SK-N-SH (cell line): Measurements from ENCODE around the gene NSUN7. TPM values are rescaled to one million over a fixed set of nuclear protein-coding genes. Genes with fewer than 3 reads are reported as not detected.

Experiments used
- CTCF ChIA-PET: fragments of 300-600, 350-600 bp; formaldehyde crosslinking; extraction: SDS; loops from one replicate; lab custom pipeline; 2021; lab: Yijun Ruan, JAX
- POLR2A ChIA-PET: fragments of 350-600 bp; sonication (Branson Sonifier 250); formaldehyde crosslinking; extraction: SDS; loops from one replicate; lab custom pipeline; 2020; ENCODE audit warnings: antibody characterized with exemption, inconsistent platforms; lab: Yijun Ruan, JAX
- DNase-seq: peaks from one replicate; pipeline ENCODE4 v3.0.0; 2012
- H2AFZ ChIP-seq: fragments of 200-600 bp; sonication (generic); 2 replicates; pipeline ENCODE4 v1.8.1; 2016; ENCODE audit warnings: antibody characterized with exemption, mild to moderate bottlenecking, low read depth
- H3F3A ChIP-seq: fragments of 200-600 bp; sonication (generic); replicated peaks from 2 replicates; pipeline ENCODE3; 2016; ENCODE audit warnings: antibody characterized with exemption, mild to moderate bottlenecking; ENCODE audit not compliant: insufficient read depth
- H3K27ac ChIP-seq, 2 experiments: fragments of 200-500 bp in 1 of 2; fragments of 200-600 bp in 1 of 2; sonication (Bioruptor generic) in 1 of 2; sonication (generic), shearing (Covaris generic) in 1 of 2; 2 replicates each; pipeline versions ENCODE4 v1.5.1 to v1.6.1; 2014 to 2016; ENCODE audit warnings: low read depth in 2 of 2, inconsistent platforms in 1 of 2, low read length in 1 of 2, mild to moderate bottlenecking in 1 of 2, mixed read lengths in 1 of 2
- H3K27me3 ChIP-seq: fragments of 200-600 bp; sonication (generic), shearing (Covaris generic); 2 replicates; pipeline ENCODE4 v1.6.1; 2016; ENCODE audit warnings: mixed run types; ENCODE audit not compliant: insufficient read depth
- H3K36me3 ChIP-seq, 2 experiments: fragments of 200-500 bp in 1 of 2; fragments of 200-600 bp in 1 of 2; sonication (Bioruptor generic) in 1 of 2; sonication (generic) in 1 of 2; replicated peaks in 1 of 2; 2 replicates each; pipeline versions ENCODE3 to v1.5.1; 2014 to 2016; ENCODE audit warnings: low read length in 1 of 2, mild to moderate bottlenecking in 1 of 2; ENCODE audit not compliant: insufficient read depth in 2 of 2, control insufficient read depth in 1 of 2
- H3K4me1 ChIP-seq, 2 experiments: fragments of 200-500 bp in 1 of 2; fragments of 200-600 bp in 1 of 2; sonication (Bioruptor generic) in 1 of 2; sonication (generic), shearing (Covaris generic) in 1 of 2; 2 replicates each; pipeline versions ENCODE4 v1.5.1 to v1.6.1; 2014 to 2016; ENCODE audit warnings: low read depth in 1 of 2, low read length in 1 of 2, mixed run types in 1 of 2; ENCODE audit not compliant: insufficient read depth in 2 of 2, control insufficient read depth in 1 of 2
- H3K4me2 ChIP-seq: fragments of 200-600 bp; sonication (generic), shearing (Covaris generic); 2 replicates; pipeline ENCODE4 v1.6.1; 2017; ENCODE audit warnings: mixed run types
- H3K4me3 ChIP-seq, 2 experiments: fragments of 200-500 bp in 1 of 2; fragments of 200-600 bp in 1 of 2; sonication (Bioruptor generic) in 1 of 2; sonication (generic), shearing (Covaris generic) in 1 of 2; 2 replicates each; pipeline versions ENCODE4 v1.5.1 to v1.8.1; 2014 to 2016; ENCODE audit warnings: low read depth in 2 of 2, inconsistent platforms in 1 of 2, low read length in 1 of 2, mild to moderate bottlenecking in 1 of 2, mixed read lengths in 1 of 2, moderate library complexity in 1 of 2
- H3K79me2 ChIP-seq: fragments of 200-600 bp; sonication (generic); 2 replicates; pipeline ENCODE4 v1.8.1; 2017; ENCODE audit warnings: mild to moderate bottlenecking; ENCODE audit not compliant: insufficient read depth
- H3K9ac ChIP-seq: fragments of 200-600 bp; sonication (generic); 2 replicates; pipeline ENCODE4 v1.6.1; 2017; ENCODE audit warnings: mixed run types
- H3K9me2 ChIP-seq: fragments of 200-600 bp; sonication (generic); 2 replicates; pipeline ENCODE4 v1.6.1; 2017; ENCODE audit warnings: mixed run types
- H3K9me3 ChIP-seq: fragments of 200-600 bp; sonication (generic); 2 replicates; pipeline ENCODE4 v1.6.1; 2017; ENCODE audit warnings: mixed run types, mild to moderate bottlenecking, moderate library complexity
- H4K20me1 ChIP-seq: fragments of 200-600 bp; sonication (generic); 2 replicates; pipeline ENCODE4 v1.6.1; 2017; ENCODE audit warnings: mild to moderate bottlenecking, mixed run types; ENCODE audit not compliant: insufficient read depth
- CHD2 ChIP-seq: fragments of 150-350 bp; IDR thresholded peaks from 2 replicates; pipeline ENCODE4 v1.6.1; 2018; ENCODE audit warnings: low read length; ENCODE audit not compliant: partially characterized antibody
- ELF1 ChIP-seq: IDR thresholded peaks from 2 replicates; pipeline ENCODE4 v1.4.0; 2012
- EZH2phosphoT487 ChIP-seq: fragments of 200-600 bp; sonication (generic); IDR thresholded peaks from 2 replicates; pipeline ENCODE4 v1.6.1; 2017; ENCODE audit warnings: low read depth, mixed run types, mild to moderate bottlenecking, antibody characterized with exemption, moderate library complexity, borderline replicate concordance
- FOSL2 ChIP-seq: IDR thresholded peaks from 2 replicates; pipeline ENCODE4 v1.4.0; 2012; ENCODE audit warnings: low read depth, mild to moderate bottlenecking, moderate library complexity, borderline replicate concordance
- FOXJ3 ChIP-seq: sonication (generic); formaldehyde crosslinking; IDR thresholded peaks from 2 replicates; pipeline ENCODE4 v1.5.1; 2020; ENCODE audit warnings: mild to moderate bottlenecking, missing genetic modification reagents
- FOXM1 ChIP-seq: IDR thresholded peaks from 2 replicates; pipeline ENCODE4 v1.4.0; 2012; ENCODE audit warnings: low read depth, mild to moderate bottlenecking
- GABPA ChIP-seq: IDR thresholded peaks from 2 replicates; pipeline ENCODE4 v1.4.0; 2012; ENCODE audit warnings: low read depth, mild to moderate bottlenecking
- GATA2 ChIP-seq: sonication (generic); formaldehyde crosslinking; IDR thresholded peaks from 2 replicates; pipeline ENCODE4 v1.5.0; 2020; ENCODE audit warnings: mild to moderate bottlenecking, missing genetic modification reagents
- IRF3 ChIP-seq: fragments of 150-350 bp; IDR thresholded peaks from 2 replicates; pipeline ENCODE4 v1.6.1; 2016; ENCODE audit warnings: mild to moderate bottlenecking, low read depth, low read length
- JUND ChIP-seq: IDR thresholded peaks from 2 replicates; pipeline ENCODE4 v1.4.0; 2012
- MAX ChIP-seq: IDR thresholded peaks from 2 replicates; pipeline ENCODE4 v1.4.0; 2012; ENCODE audit warnings: low read depth
- MXI1 ChIP-seq: IDR thresholded peaks from 2 replicates; pipeline ENCODE4 v1.6.1; 2012; ENCODE audit warnings: mild to moderate bottlenecking, low read depth, low read length, improper control_type of control experiment
- PBX3 ChIP-seq: IDR thresholded peaks from 2 replicates; pipeline ENCODE4; 2012
- POLR2AphosphoS5 ChIP-seq: IDR thresholded peaks from 2 replicates; pipeline ENCODE4 v1.6.1; 2012; ENCODE audit warnings: low read depth, low read length
- RAD21 ChIP-seq: IDR thresholded peaks from 2 replicates; pipeline ENCODE4 v1.6.1; 2012; ENCODE audit warnings: mild to moderate bottlenecking, low read length
- RCOR1 ChIP-seq: fragments of 150-350 bp; IDR thresholded peaks from 2 replicates; pipeline ENCODE4 v1.6.1; 2017; ENCODE audit warnings: antibody characterized with exemption, low read length
- REST ChIP-seq: IDR thresholded peaks from 2 replicates; pipeline ENCODE4 v1.6.1; 2012; ENCODE audit warnings: mild to moderate bottlenecking, low read depth, low read length, moderate library complexity
- SMC3 ChIP-seq: IDR thresholded peaks from 2 replicates; pipeline ENCODE4 v1.6.1; 2012; ENCODE audit warnings: low read depth, low read length, improper control_type of control experiment
- TAF1 ChIP-seq: IDR thresholded peaks from 2 replicates; pipeline ENCODE4 v1.6.1; 2012; ENCODE audit warnings: low read depth, mild to moderate bottlenecking, low read length, moderate library complexity, borderline replicate concordance
- TCF12 ChIP-seq: IDR thresholded peaks from 2 replicates; pipeline ENCODE4 v1.4.0; 2012
- TEAD4 ChIP-seq: IDR thresholded peaks from 2 replicates; pipeline ENCODE4 v1.4.0; 2012; ENCODE audit warnings: mild to moderate bottlenecking, borderline replicate concordance; ENCODE audit not compliant: insufficient read depth
- USF1 ChIP-seq: IDR thresholded peaks from 2 replicates; pipeline ENCODE4 v1.4.0; 2012; ENCODE audit warnings: low read depth, borderline replicate concordance
- YY1 ChIP-seq: IDR thresholded peaks from 2 replicates; pipeline ENCODE4 v1.4.0; 2012; ENCODE audit warnings: low read depth, mild to moderate bottlenecking
- WGBS: methylation state at CpG from one replicate; pipeline ENCODE4 v1.1.6; 2017; ENCODE audit warnings: low lambda C conversion rate; 5-methylcytosine and 5-hydroxymethylcytosine counted together
- polyA plus RNA-seq, 3 experiments: library from polyadenylated mRNA; depleted of rRNA; stranded (reverse); fragments of >200 nt; gene quantifications; 2 replicates each; pipeline ENCODE4 v1.2.3, GENCODE V29; 2012

Gene NSUN7
- polyA plus RNA-seq, 1 of the 3 experiments (the other 2 are of a cell fraction) = 0.28 TPM

GRCh38 chr4:40720351-40720750 is 29.4 kb upstream of the NSUN7 start:
- Histone ChIP-seq H2AFZ (no peak overlapping the region), H3K79me2 (no peaks in the 10 kb centered on the region), H3K36me3 (no peaks in the 10 kb centered on the region), H3K9ac (no peak overlapping the region), H3K4me3 (no peak overlapping the region), H3K9me3 (no peaks in the 10 kb centered on the region), H3F3A (no peaks in the 10 kb centered on the region), H3K4me2 (no peak overlapping the region), H3K27me3 (no peaks in the 10 kb centered on the region), H3K9me2 (no peaks in the 10 kb centered on the region), H3K27ac (no peak overlapping the region), H3K4me1 (no peaks in the 10 kb centered on the region), H4K20me1 (no peaks in the 10 kb centered on the region)
- TF ChIP-seq FOXJ3 (CRISPR knock-in tag) (no peak), SMC3 (no peak), TEAD4 (no peak), EZH2phosphoT487 (no peak), JUND (no peak), ELF1 (no peak), MXI1 (no peak), PBX3 (no peak), TAF1 (no peak), POLR2AphosphoS5 (no peak)
- WGBS = 85% methylated on average over 4 of the region's 4 CpGs
- ChIA-PET CTCF (interaction anchor here (0.6 to 1.5 kb wide), 3 partner anchors 177 to 742 kb away, joined by 3 to 4 read pairs (median 3); partner anchors contain the start of gene PDS5A), POLR2A (no interaction called here)
- DNase-seq = no peak

- ChIA-PET POLR2A (no interaction called here), CTCF (no interaction called here)
- 44% methylated on average over 3 of the region's 3 CpGs for WGBS
- no peak overlapping the region for H3K4me3 ChIP-seq
- no peak overlapping the region for H3K9ac ChIP-seq
- H3K4me1 ChIP-seq = no peaks in the 10 kb centered on the region
- H3K79me2 ChIP-seq = no peaks in the 10 kb centered on the region
- H3F3A ChIP-seq = no peaks in the 10 kb centered on the region
- H2AFZ ChIP-seq = no peak overlapping the region
- H3K27ac ChIP-seq = no peak overlapping the region
- H3K9me2 ChIP-seq = no peaks in the 10 kb centered on the region
- no peak for TF ChIP-seq TCF12
- no peak for TF ChIP-seq SMC3
- TF ChIP-seq RCOR1 = no peak
- TF ChIP-seq REST = no peak
- no peak for TF ChIP-seq TAF1
- TF ChIP-seq GABPA = no peak
- TF ChIP-seq USF1 = no peak
- no peak for TF ChIP-seq YY1
- TF ChIP-seq RAD21 = no peak
- TF ChIP-seq FOSL2 = no peak
- no peak for TF ChIP-seq FOXM1
- TF ChIP-seq GATA2 (CRISPR knock-in tag) = no peak
- TF ChIP-seq IRF3 = no peak
- no peak for TF ChIP-seq ELF1
- TF ChIP-seq POLR2AphosphoS5 = no peak
- TF ChIP-seq MAX = no peak
- TF ChIP-seq CHD2 = no peak
- no peaks in the 10 kb centered on the region for H3K36me3 ChIP-seq
- no peak for DNase-seq
- no peaks in the 10 kb centered on the region for H3K9me3 ChIP-seq
- H4K20me1 ChIP-seq = no peaks in the 10 kb centered on the region
- H3K27me3 ChIP-seq = no peaks in the 10 kb centered on the region
- H3K4me2 ChIP-seq = no peak overlapping the region
These were observed 28.8 kb upstream of the NSUN7 start for GRCh38 chr4:40720916-40721315.
